ENCODE data around the gene DCHS2.

The DCHS2 gene

DNA sequence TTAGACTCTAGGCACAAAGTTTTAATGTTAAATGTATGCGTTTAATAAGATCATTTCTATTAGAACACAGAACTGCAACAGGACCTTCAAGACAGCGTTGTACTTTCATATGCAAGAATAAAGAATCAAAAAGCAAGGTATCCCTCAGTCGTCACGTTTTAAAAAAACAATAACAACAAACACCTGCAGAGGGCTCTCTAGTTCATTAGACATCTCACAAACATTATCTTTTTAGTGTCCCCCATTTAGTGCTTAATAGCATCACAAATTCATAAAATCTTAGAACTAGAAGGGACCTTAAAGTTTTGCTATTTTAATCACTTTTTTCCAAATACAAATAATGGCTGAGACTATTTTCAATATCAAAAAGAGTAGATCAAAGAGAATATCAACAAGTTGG lies 236.6 kb downstream of the DCHS2 start:
- Mint-ChIP-seq H3K36me3 (ENCODE audit: low read depth) (peaks cover 4% of the 10 kb centered on the region), H3K27me3 (ENCODE audit: low read depth) (no peaks in the 10 kb centered on the region), H3K27ac (no peak overlapping the region), H3K4me1 (no peaks in the 10 kb centered on the region), H3K9me3 (no peaks in the 10 kb centered on the region), H3K4me3 (no peak overlapping the region)
- TF ChIP-seq, protein P1, sequence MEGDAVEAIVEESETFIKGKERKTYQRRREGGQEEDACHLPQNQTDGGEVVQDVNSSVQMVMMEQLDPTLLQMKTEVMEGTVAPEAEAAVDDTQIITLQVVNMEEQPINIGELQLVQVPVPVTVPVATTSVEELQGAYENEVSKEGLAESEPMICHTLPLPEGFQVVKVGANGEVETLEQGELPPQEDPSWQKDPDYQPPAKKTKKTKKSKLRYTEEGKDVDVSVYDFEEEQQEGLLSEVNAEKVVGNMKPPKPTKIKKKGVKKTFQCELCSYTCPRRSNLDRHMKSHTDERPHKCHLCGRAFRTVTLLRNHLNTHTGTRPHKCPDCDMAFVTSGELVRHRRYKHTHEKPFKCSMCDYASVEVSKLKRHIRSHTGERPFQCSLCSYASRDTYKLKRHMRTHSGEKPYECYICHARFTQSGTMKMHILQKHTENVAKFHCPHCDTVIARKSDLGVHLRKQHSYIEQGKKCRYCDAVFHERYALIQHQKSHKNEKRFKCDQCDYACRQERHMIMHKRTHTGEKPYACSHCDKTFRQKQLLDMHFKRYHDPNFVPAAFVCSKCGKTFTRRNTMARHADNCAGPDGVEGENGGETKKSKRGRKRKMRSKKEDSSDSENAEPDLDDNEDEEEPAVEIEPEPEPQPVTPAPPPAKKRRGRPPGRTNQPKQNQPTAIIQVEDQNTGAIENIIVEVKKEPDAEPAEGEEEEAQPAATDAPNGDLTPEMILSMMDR (IDR thresholded peaks at IDR 0.05; ENCODE audit: unreplicated experiment in 3 of 3): no peak

DNA sequence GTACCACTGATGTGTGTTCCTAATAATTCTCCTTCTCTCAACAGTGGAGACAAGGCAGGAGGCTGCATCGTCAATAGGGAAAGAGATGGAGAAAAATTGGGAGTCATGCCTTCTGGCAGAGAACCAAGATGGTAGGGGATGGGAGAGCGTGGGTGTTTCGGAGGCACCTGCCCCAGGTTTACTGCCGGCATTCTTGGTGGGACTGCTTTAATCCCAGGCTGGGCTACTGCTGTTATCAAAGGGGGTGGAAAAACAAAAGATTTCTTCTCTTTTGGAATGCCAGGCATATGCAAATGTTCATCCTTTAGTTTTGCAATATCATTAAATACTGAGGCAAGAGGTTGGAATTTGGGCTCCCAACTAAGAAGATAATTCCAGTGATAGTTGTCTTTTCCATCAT lies 257.0 kb downstream of the DCHS2 start:
- no peaks in the 10 kb centered on the region for H3K9me3 Mint-ChIP-seq
- no peaks in the 10 kb centered on the region for H3K27me3 Mint-ChIP-seq (ENCODE audit: low read depth)
- TF ChIP-seq, protein P1 (IDR thresholded peaks at IDR 0.05; ENCODE audit: unreplicated experiment in 3 of 3): no peak
- H3K36me3 Mint-ChIP-seq (ENCODE audit: low read depth): no peaks in the 10 kb centered on the region
- no peak overlapping the region for H3K27ac Mint-ChIP-seq
- peaks cover 12% of the 10 kb centered on the region for H3K4me1 Mint-ChIP-seq
- no peak overlapping the region for H3K4me3 Mint-ChIP-seq

DNA sequence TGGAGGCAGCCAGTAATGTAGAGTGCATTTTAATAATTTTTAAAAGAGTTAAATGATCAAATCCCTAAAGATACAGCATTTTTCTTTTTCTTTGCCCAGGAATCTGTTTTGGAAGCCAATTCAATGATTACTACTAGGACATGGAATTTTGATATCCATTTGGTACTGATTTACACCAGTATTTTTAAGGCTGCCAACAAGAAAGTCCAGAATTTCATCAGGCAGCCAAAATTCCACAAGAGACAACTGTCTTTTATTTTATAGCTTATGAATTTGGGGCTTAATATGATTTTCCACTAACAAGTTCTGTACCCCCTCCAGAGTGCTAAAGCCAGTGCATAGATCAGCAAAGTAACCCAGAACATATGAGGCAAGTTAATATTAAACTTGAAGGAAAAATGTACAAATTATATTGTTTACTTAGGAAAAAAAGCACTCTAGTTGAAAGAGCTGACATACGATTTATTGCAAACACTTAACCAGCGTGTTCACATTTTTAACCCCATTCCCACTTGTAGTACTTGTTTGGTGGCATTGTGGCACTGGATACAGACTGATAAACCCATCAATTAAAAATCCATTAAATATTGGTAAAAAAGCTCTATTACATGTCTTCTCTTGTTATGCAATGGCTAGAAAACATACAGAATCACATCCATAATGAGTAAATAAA lies 259.7 kb downstream of the DCHS2 start:
- Mint-ChIP-seq H3K4me1 (peaks cover 12% of the 10 kb centered on the region), H3K27ac (peak overlapping the region in 2 of 3 experiments; percentile 31 to 50), H3K27me3 (ENCODE audit: low read depth) (no peaks in the 10 kb centered on the region), H3K9me3 (no peaks in the 10 kb centered on the region), H3K4me3 (no peak overlapping the region), H3K36me3 (ENCODE audit: low read depth) (no peaks in the 10 kb centered on the region)
- TF ChIP-seq, protein P1 (IDR thresholded peaks at IDR 0.05; ENCODE audit: unreplicated experiment in 3 of 3): no peak

DNA sequence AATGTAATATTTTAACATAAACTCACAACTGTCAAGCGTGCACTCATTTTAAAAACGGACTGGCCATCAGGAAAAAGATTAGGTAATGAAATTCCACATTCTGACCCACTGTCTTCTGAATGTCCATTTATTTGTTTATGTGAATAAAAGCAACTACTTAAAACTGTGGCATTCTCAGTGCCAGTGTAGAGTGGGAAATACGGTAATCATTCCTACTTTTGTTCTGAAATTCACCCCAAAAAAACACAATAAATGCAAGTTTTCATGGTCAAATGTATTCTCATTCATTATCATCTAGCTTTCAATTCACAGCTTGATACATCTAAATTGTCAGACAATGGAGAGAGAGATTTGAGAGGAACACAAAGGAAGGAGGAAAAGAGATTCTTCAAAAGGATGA lies 260.9 kb downstream of the DCHS2 start:
- H3K9me3 Mint-ChIP-seq: no peaks in the 10 kb centered on the region
- TF ChIP-seq, protein P1 (IDR thresholded peaks at IDR 0.05; ENCODE audit: unreplicated experiment in 3 of 3): no peak
- no peak overlapping the region for H3K27ac Mint-ChIP-seq
- H3K4me3 Mint-ChIP-seq: no peak overlapping the region
- H3K36me3 Mint-ChIP-seq (ENCODE audit: low read depth): no peaks in the 10 kb centered on the region
- no peaks in the 10 kb centered on the region for H3K27me3 Mint-ChIP-seq (ENCODE audit: low read depth)
- H3K4me1 Mint-ChIP-seq: peaks cover 12% of the 10 kb centered on the region

DNA sequence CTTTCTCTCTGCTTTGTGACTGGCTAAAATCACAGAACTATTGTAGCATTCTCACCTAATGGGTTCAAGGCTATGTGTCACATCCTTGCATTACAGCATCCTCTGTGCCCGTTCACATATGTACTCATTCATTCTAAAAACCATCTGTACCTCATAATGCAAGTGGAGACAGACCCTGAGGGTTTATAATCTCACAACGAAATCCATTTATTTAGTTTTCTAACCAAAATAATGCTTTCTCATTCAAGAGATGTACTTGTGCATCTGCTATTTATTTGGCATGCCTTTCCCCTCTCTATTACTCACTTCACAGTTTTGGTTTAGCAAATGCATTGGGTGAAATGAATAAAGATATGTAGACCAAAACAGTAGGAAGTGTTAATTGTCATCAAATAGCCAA lies 261.5 kb downstream of the DCHS2 start:
- Mint-ChIP-seq H3K36me3 (ENCODE audit: low read depth) (no peaks in the 10 kb centered on the region), H3K27me3 (ENCODE audit: low read depth) (no peaks in the 10 kb centered on the region), H3K4me1 (peaks cover 12% of the 10 kb centered on the region), H3K27ac (no peak overlapping the region), H3K4me3 (no peak overlapping the region), H3K9me3 (peaks cover 3% of the 10 kb centered on the region)
- TF ChIP-seq, protein P1 (IDR thresholded peaks at IDR 0.05; ENCODE audit: unreplicated experiment in 3 of 3): no peak

DNA sequence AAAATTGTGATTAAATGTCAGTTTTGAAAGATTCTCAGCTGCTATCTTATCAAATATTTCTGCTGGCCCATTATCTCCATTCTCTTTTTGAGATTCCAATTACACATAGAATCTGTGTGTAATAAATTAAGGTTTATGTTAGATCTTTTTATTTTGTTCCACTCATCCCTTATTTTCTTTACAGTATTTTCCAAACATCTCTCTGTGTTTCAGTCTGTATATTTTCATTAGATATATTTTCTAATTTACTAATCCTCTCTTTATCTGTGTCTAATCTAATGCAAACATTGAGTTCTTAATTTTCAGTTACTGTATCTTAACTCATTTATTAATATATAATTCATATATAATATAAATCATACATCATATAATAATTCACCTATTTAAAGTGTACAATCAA lies 268.7 kb downstream of the DCHS2 start:
- H3K36me3 Mint-ChIP-seq (ENCODE audit: low read depth): peaks cover 7% of the 10 kb centered on the region
- no peak overlapping the region for H3K4me3 Mint-ChIP-seq

More for the DNA sequence above, 268.7 kb downstream of the DCHS2 start:
- no peaks in the 10 kb centered on the region for H3K27me3 Mint-ChIP-seq (ENCODE audit: low read depth)
- H3K27ac Mint-ChIP-seq: no peak overlapping the region
- H3K9me3 Mint-ChIP-seq: peaks cover 35% of the 10 kb centered on the region
- no peaks in the 10 kb centered on the region for H3K4me1 Mint-ChIP-seq
- TF ChIP-seq, protein P1 (IDR thresholded peaks at IDR 0.05; ENCODE audit: unreplicated experiment in 3 of 3): no peak

All from nephron (organoid).